Epithelial cell of esophagus (primary cell): ENCODE measurements around the gene OSBPL2.

Experiments used
- DNase-seq: peaks from one replicate; pipeline ENCODE4 v3.0.0; 2010; ENCODE audit warnings: low read depth
- H3K4me3 ChIP-seq: 2 replicates; pipeline ENCODE4 v1.5.1; 2011; ENCODE audit warnings: mild to moderate bottlenecking, low read length, control low read depth
- CTCF ChIP-seq: IDR thresholded peaks from 2 replicates; pipeline ENCODE4 v1.5.1; 2011; ENCODE audit warnings: low read depth, mild to moderate bottlenecking, low read length, control low read depth, inconsistent platforms; ENCODE audit not compliant: insufficient read depth; ENCODE audit errors: missing control alignments

Gene OSBPL2

GRCh38 chr20:62344092-62344491 is 105.8 kb downstream of the OSBPL2 start:
- no peak for DNase-seq
- no peak for TF ChIP-seq CTCF
- no peak overlapping the region for H3K4me3 ChIP-seq

GRCh38 chr20:62344782-62345181 is 106.5 kb downstream of the OSBPL2 start:
- DNase-seq: no peak
- no peak for TF ChIP-seq CTCF
- H3K4me3 ChIP-seq: no peak overlapping the region
